SK-N-MC (cell line): ENCODE measurements around the gene DNPH1.

Experiments used
- EZH2 ChIP-seq: fragments of 200-600 bp; sonication (generic); IDR thresholded peaks from one replicate; pipeline ENCODE4 v1.6.1; 2017; ENCODE audit warnings: antibody characterized with exemption
- POLR2AphosphoS5 ChIP-seq: IDR thresholded peaks from 2 replicates; pipeline ENCODE4 v1.6.1; 2012; ENCODE audit warnings: mild to moderate bottlenecking, low read depth, low read length, borderline replicate concordance

DNA sequence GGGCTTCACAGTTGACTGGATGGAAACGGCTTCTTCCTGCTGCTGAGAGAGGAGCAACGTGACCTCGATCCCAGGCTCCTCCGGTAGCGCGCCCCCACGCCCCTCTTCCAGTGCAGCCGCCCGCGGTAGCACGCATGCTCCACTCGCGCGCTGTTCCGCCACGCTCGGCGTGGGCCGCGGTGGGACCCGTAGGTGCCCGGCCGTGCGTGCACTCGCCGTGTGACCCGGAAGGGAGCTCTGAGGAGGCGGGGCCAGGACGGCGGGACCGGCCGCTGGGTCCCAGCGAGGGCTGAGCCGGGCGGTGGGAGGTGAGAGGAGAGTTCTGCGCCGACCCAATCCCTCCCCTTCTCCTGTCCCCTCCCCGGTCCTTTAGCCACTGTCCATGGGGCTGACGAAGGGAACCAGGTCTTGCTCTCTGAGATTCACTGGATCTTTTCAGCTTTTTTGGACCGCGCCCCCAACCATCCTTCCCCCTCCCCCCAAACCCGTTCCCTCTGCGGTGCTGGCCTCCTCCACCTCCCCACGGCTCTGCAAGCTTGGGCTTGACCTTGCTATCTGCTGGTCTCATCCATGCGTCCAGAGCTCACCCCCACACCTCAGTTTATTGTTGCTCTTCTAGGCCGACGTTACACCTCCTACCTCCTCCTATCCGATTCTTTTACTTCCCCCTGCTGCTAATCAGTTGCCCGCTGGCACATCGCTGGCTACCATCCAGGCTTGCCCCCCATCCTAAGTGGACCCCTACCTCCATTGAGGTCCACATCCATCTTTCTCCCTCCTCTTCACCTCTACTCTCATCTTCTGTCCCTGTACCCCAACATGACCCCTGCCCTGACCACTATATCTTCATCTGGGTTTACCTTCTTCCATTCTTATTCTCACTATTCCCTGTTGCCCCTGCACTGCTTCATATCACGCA is 47.1 kb downstream of the DNPH1 start, which contains the start of gene CUL9:
- TF ChIP-seq POLR2AphosphoS5: peak; percentile 69; the same call in 1 of the 2 replicates
- no peak for TF ChIP-seq EZH2
